Lung (tissue), 12 donors: ENCODE results near the gene TMEM151B. TPM values are rescaled to one million over a fixed set of nuclear protein-coding genes. Genes with fewer than 3 reads are reported as not detected.
"Not testable (repeated sequence)": the region's sequence is repeated elsewhere in the genome, so short reads cannot be mapped to it uniquely, and the experiment has no call there.

Experiments
- ATAC-seq: fragments of 200-7000 bp; cut with Tn5 transposase; one replicate; pipeline ENCODE4 v1.9.1; 2020; ENCODE audit warnings: moderate number of reproducible peaks; ENCODE audit not compliant: insufficient read depth, low FRiP score
- DNase-seq, 3 donors: peaks; one replicate each; pipeline ENCODE4 v3.0.0-alpha.2; 2013 to 2017
- H3K27ac ChIP-seq, 2 donors: one replicate each; pipeline ENCODE4 v1.5.1; 2013; ENCODE audit warnings: mild to moderate bottlenecking in 2 of 2, moderate library complexity in 2 of 2, control low read depth in 1 of 2, inconsistent platforms in 1 of 2, low read depth in 1 of 2, low read length in 1 of 2
- H3K27me3 ChIP-seq, 3 donors: one replicate each; pipeline ENCODE4 v1.5.1; 2013; ENCODE audit warnings: low read length in 2 of 3; ENCODE audit not compliant: control insufficient read depth in 3 of 3, insufficient read depth in 3 of 3
- H3K36me3 ChIP-seq, 4 donors: one replicate each; pipeline ENCODE4 v1.5.1; 2013; ENCODE audit warnings: low read length in 4 of 4, mild to moderate bottlenecking in 1 of 4, moderate library complexity in 1 of 4; ENCODE audit not compliant: control insufficient read depth in 4 of 4, insufficient read depth in 4 of 4
- H3K4me1 ChIP-seq, 5 donors: one replicate each; pipeline ENCODE4 v1.5.1; 2013; ENCODE audit warnings: low read length in 5 of 5, mild to moderate bottlenecking in 2 of 5, moderate library complexity in 1 of 5; ENCODE audit not compliant: control insufficient read depth in 5 of 5, insufficient read depth in 5 of 5
- H3K4me3 ChIP-seq: one replicate; pipeline ENCODE4 v1.5.1; 2013; ENCODE audit warnings: mild to moderate bottlenecking, control low read depth, moderate library complexity
- H3K9ac ChIP-seq, 2 donors: one replicate each; pipeline ENCODE4 v1.5.1; 2013; ENCODE audit warnings: low read length in 2 of 2, control low read depth in 1 of 2; ENCODE audit not compliant: insufficient read depth in 1 of 2
- H3K9me3 ChIP-seq, 4 donors: one replicate each; pipeline ENCODE4 v1.5.1; 2013; ENCODE audit warnings: low read length in 3 of 4, mild to moderate bottlenecking in 1 of 4, moderate library complexity in 1 of 4; ENCODE audit not compliant: control insufficient read depth in 4 of 4, insufficient read depth in 3 of 4
- WGBS, 2 donors: extraction: QIAGEN DNeasy Blood & Tissue Kit; methylation state at CpG; one replicate each; pipeline ENCODE4 v1.1.7; 2013; 5-methylcytosine and 5-hydroxymethylcytosine counted together
- polyA plus RNA-seq, 2 donors: library from polyadenylated mRNA; stranded (reverse); fragments of 200-250 nt; gene quantifications; one replicate each; pipeline ENCODE4 v1.2.1, GENCODE V29; 2013
- total RNA-seq, 2 donors: library from RNA; depleted of rRNA in 1 of 2; stranded (reverse); fragments of >200 nt in 1 of 2; gene quantifications; one replicate each; pipeline ENCODE4 v1.2.1, GENCODE V29; 2014 to 2021
- TF ChIP-seq, protein P1 (sequence below): IDR thresholded peaks from 2 replicates; pipeline ENCODE4 v1.5.1; 2012; ENCODE audit warnings: mild to moderate bottlenecking; ENCODE audit errors: control extremely low read depth, extremely low read depth
- donor health status: control.
- donor health status: control.
- donor health status: Bipolar disorder and iron deficiency.
- donor health status: healthy.
- donor health status: DM: yes; HTN: yes; CAD: no.

Gene TMEM151B
- total and polyA plus RNA-seq, 4 donors = 0.02 to 0.21 (median 0.08) TPM

GRCh38 chr6:44327760-44328159, 57.5 kb downstream of the TMEM151B start:
- ATAC-seq = no peak
- Histone ChIP-seq H3K36me3 (no peaks in the 10 kb centered on the region), H3K27ac (no peak overlapping the region), H3K9ac (no peak overlapping the region), H3K27me3 (peaks cover 0 to 29% (median 12%) of the 10 kb centered on the region in 3 donors), H3K9me3 (no peaks in the 10 kb centered on the region), H3K4me1 (no peaks in the 10 kb centered on the region), H3K4me3 (no peak overlapping the region)
- TF ChIP-seq, protein P1, sequence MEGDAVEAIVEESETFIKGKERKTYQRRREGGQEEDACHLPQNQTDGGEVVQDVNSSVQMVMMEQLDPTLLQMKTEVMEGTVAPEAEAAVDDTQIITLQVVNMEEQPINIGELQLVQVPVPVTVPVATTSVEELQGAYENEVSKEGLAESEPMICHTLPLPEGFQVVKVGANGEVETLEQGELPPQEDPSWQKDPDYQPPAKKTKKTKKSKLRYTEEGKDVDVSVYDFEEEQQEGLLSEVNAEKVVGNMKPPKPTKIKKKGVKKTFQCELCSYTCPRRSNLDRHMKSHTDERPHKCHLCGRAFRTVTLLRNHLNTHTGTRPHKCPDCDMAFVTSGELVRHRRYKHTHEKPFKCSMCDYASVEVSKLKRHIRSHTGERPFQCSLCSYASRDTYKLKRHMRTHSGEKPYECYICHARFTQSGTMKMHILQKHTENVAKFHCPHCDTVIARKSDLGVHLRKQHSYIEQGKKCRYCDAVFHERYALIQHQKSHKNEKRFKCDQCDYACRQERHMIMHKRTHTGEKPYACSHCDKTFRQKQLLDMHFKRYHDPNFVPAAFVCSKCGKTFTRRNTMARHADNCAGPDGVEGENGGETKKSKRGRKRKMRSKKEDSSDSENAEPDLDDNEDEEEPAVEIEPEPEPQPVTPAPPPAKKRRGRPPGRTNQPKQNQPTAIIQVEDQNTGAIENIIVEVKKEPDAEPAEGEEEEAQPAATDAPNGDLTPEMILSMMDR = no peak
- DNase-seq = no peak
- 76 to 87% methylated on average over 2 of the region's 2 CpGs for WGBS, 2 donors

DNA sequence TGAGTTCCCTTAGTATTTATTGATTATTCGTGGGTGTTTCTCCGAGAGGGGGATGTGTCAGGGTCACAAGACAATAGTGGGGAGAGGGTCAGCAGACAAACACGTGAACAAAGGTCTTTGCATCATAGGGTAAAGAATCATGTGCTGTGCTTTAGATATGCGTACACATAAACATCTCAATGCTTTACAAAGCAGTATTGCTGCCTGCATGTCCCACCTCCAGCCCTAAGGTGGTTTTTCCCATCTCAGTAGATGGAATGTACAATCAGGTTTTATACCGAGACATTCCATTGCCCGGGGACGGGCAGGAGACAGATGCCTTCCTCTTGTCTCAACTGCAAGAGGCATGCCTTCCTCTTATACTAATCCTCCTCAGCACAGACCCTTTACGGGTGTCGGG, 58.0 kb downstream of the TMEM151B start:
- WGBS, 2 donors = 38 to 44% methylated on average over 7 of the region's 9 CpGs
- not testable (repeated sequence) for DNase-seq, H3K9ac ChIP-seq, H3K36me3 ChIP-seq, H3K4me3 ChIP-seq, H3K27ac ChIP-seq, H3K9me3 ChIP-seq, ATAC-seq, H3K4me1 ChIP-seq
- peaks cover 0 to 26% (median 12%) of the 10 kb centered on the region in 3 donors for H3K27me3 ChIP-seq

- Histone ChIP-seq H3K27me3 (peaks cover 0 to 31% (median 12%) of the 10 kb centered on the region in 3 donors), H3K4me1 (no peaks in the 10 kb centered on the region), H3K9me3 (no peaks in the 10 kb centered on the region), H3K36me3 (no peaks in the 10 kb centered on the region), H3K4me3 (no peak overlapping the region), H3K27ac (no peak overlapping the region), H3K9ac (no peak overlapping the region)
- DNase-seq (no peak), ATAC-seq (no peak)
- TF ChIP-seq, protein P1 = no peak
- 68 to 74% methylated on average over 5 of the region's 5 CpGs for WGBS, 2 donors
These were observed 59.6 kb downstream of the TMEM151B start for GRCh38 chr6:44329858-44330257.

DNA sequence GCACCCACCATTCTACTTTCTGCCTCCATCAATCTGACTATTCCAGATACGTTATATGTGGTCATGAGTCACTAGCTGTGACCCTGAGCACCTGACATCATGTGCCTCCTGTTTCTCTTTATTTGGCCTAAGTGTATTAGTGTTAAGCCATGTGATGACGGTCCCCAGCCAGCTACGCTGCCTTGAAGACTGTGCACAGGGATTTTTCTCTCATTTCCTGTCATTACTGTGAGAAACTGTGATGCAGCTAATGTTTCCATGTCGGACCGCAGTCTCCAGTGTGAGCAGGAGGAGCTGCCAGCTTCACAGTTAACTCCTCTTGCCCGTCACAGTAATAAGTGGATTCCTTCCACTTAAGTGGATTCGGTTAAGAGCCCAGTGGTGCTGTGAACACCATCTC, 62.3 kb downstream of the TMEM151B start:
- H3K4me1 ChIP-seq = no peaks in the 10 kb centered on the region
- ATAC-seq = no peak

More for the DNA sequence above, 62.3 kb downstream of the TMEM151B start:
- H3K9ac ChIP-seq = no peak overlapping the region
- H3K27ac ChIP-seq = no peak overlapping the region
- peaks cover 0 to 24% (median 11%) of the 10 kb centered on the region in 3 donors for H3K27me3 ChIP-seq
- no peak for DNase-seq
- no peaks in the 10 kb centered on the region for H3K36me3 ChIP-seq
- TF ChIP-seq, protein P1 = no peak
- H3K9me3 ChIP-seq = no peaks in the 10 kb centered on the region
- 40 to 77% methylated on average over 7 of the region's 7 CpGs for WGBS, 2 donors
- H3K4me3 ChIP-seq = no peak overlapping the region
